GM12875 (cell line): ENCODE measurements around the gene EGFL8.

Experiments used
- H3K4me3 ChIP-seq: one replicate; pipeline ENCODE4 v1.5.1; 2011; ENCODE audit warnings: low read depth, low read length, control low read depth
- CTCF ChIP-seq: IDR thresholded peaks from 2 replicates; pipeline ENCODE4 v1.5.1; 2011; ENCODE audit warnings: low read depth, mild to moderate bottlenecking, control low read depth, inconsistent platforms, low read length, moderate library complexity, borderline replicate concordance; ENCODE audit not compliant: insufficient read depth

Gene EGFL8

DNA sequence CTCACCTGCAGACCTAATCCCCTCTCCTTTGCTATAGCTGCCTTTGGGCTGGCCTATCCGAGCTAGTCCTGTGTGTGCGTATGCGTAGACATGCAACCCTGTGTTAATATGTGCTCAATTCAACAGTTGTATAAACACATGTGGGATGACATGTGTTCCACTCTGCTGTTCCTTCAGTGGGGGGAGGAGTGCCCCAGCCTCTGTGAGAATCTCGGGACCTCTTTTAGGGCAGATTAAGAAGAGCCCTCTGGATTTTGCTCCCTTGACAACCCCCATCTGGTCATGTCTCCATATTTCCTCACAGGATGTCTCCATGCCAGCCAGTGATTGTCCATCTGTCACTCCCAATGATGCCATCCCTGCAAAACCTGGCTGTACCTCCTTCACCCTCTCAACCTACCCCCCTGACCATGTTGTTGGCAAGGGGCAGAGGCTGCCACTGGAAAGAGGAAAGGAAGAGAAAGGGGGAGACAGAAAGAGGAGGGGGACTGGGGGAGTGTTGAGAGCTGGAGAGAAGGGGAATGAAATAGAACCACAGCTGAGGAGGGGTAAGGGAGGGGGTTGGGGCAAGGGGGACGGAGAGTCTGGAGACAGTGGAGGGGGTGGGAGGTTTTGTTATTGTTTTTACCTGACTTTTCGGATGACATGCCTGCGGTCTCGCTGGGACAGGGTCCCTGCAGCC lies 13.1 kb upstream of the EGFL8 start:
- no peak for TF ChIP-seq CTCF
- no peak overlapping the region for H3K4me3 ChIP-seq

DNA sequence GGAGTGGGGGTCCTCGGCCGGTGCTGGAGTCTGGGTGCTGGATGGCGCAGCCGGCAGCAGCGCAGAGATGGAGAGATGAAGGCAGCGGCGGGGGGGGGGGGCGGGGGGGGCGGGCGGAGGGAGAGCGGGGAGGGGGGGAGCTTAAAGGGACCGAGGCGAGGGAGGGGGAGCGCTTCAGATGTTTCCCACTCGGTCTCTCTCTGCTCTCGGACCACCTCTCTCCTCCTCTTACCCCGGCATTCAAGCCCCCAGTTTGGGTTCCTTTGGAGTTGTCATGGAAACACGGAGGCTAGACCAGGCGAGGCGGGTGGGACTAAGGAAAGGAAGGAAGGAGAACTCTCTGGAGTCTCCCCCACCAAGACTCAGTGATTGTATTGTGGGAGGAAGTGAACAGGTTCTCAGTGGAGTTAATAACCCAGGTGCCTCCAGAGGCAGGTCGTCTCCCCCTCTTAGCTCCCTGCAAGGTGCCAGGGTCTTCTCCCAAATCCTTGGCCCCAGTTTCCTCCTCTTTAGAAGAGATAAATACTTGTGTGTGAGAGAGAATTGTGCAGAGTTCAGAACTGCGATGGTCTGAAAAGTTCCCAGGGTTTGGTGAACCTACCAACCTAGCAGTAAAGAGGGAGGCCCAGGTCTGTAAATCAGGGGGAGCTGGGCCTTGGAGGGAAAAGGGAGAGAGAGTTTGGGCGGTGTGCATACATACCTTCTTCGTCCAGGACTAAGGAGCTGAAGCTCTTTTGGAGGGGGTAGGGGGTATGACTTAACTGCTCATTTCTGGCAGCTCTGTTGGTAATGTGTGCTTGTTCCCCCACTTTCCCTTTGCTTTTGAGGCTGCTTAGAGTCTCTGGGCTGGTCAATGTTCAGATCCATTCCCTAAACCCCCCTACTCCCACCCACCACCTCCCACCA lies 12.3 kb upstream of the EGFL8 start, which contains the start of gene PRRT1:
TSS of gene PRRT1 (minus strand) at position 77 of the 906 bp plus-strand sequence. CDS start 112 bp downstream, outside the sequence.
- H3K4me3 ChIP-seq = no peak within 1 kb of the TSS
- no peak for TF ChIP-seq CTCF

GRCh38 chr6:32152769-32153563 lies 11.4 kb upstream of the EGFL8 start:
- TF ChIP-seq CTCF = no peak
- no peak overlapping the region for H3K4me3 ChIP-seq

DNA sequence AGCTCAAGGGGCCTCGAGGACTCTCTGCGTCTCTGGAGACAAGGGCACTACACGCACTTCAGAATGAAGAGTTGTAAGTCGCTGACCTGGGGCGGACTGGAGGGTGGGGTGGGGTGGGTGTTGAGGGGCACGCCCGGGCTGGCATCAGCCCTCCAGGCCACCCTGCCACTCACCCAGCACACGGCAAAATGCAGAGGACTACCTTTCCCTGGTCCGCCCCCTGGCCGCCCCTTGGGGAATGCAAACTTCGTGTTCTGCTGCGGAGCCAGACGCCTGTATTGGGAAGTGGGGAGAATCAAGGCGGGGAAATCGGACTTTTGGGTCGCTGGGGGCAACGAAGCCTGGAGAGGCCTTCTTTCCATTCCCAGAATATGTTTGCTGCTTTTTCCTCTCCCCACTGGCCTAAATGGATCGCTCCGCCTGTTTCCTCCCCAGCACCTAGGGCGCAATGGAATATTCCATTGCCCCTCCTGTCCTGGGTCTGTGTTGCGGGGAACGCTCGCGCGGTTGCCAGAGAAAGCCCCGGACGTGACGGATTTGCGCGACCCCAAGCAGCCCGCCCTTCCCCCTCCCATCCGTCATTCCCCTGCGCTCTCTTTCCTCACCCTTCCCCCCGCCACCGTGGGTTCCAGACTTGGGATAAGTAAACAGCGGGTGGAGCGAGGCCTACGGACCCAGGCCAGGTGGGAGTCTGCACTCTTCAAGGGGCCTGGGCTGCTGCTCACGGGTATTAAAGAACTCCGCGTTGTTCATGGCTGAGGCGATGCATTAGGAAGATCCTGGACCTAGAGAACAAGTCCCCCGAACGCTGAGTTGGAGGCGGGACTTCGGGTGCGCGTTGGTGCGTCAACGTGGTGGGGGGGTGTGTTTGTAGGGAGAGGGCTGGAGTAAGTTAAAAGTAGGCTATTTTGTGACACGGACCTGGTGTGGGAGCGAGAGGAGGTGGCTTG lies 10.6 kb upstream of the EGFL8 start, which contains the start of gene PPT2:
TSS of gene PPT2 (plus strand) at position 578 of the 950 bp plus-strand sequence. CDS start 454 bp downstream, outside the sequence.
- no peak for TF ChIP-seq CTCF
- peak within 1 kb of the TSS; percentile 51 for H3K4me3 ChIP-seq

- peak; percentile 59; the same call in 1 of the 2 replicates for TF ChIP-seq CTCF
These were observed 9.8 kb upstream of the EGFL8 start for GRCh38 chr6:32154514-32155161.

More at GRCh38 chr6:32154514-32155161, 9.8 kb upstream of the EGFL8 start:
- H3K4me3 ChIP-seq = peak overlapping the region; percentile 51
